K562 treated with DMSO at 1 percent for 12 hours (cell line): ENCODE measurements around the gene CYB561. TPM values are rescaled to one million over a fixed set of nuclear protein-coding genes. Genes with fewer than 3 reads are reported as not detected.

Experiments used
- total RNA-seq: library from RNA; unstranded; fragments of 300-600 nt; gene quantifications from 2 replicates; pipeline ENCODE4 v1.2.3, GENCODE V29; 2022; ENCODE audit not compliant: insufficient read depth

Gene CYB561
- total RNA-seq: 17.9 and 25.4 TPM in 2 replicates

DNA sequence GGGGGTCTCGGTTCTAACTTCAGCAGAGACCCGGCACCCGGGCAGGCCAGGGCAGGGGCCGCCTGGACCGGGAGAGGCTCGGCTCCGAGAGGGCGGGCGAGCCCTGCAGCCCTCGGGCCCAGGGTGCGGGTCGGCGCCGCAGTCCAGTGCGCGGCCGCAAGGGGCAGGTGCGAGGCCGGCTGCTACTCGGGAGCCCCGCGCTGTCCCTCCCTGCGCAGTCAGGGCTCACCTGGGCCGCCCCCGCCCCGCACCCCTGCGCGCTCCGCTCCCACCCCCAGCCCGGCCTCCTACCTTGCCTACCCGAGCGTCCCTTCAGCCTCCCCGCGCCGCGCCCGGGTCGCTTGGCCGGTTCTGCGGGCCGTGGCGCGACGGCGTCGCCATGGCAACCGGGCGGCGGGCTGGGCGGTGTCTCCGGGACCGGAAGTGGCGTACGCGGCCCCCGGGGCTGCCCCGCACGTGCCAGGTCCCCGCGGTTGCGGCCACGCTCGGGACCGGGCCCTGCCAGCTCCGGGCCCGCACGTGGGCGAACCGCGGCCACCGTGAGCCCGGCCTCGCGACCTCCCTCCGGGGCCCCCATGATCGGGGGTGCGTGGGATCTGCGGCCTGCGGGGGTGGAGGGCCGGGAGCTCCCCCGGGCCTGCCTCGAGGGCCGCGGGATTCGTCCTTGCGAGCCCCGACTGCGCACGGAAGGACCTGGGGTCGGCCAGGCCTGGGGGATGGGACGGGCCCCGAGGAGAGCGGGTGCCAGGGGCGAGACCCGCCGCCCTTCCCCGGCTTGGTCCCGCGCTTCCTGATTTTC lies at the start of gene CYB561:
CYB561 (minus strand) TSS at position 353 of the 799 bp plus-strand sequence. CDS start 8,759 bp downstream, outside the sequence.

DNA sequence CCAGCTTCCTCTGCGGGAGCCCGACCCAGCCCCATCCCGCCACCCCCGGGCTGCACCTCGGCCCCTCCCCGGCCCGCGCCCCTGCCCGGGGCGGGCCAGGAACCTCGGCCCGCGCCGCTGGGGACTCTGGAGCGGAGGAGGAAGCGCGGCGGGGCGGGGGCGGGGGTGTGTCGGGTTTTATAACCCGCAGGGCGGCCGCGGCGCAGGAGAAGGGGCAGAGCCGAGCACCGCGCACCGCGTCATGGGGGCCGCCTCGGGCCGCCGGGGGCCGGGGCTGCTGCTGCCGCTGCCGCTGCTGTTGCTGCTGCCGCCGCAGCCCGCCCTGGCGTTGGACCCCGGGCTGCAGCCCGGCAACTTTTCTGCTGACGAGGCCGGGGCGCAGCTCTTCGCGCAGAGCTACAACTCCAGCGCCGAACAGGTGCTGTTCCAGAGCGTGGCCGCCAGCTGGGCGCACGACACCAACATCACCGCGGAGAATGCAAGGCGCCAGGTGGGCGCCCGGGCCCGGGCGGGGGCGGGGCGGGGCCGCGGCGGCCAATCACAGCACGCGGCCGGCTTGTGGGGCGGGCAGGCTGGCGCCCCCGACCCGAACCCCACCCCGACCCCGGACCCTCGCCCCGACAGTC lies 30.9 kb upstream of the CYB561 start, which contains the start of gene ACE:
ACE (plus strand) TSS at position 208 of the 626 bp plus-strand sequence; CDS start at position 242, 34 bp downstream.

Other genes starting within 250 kb of the CYB561 start
- 1.6 and 5.4 TPM in 2 replicates for gene ACE, start 30.8 kb upstream of the CYB561 start, total RNA-seq
- gene KCNH6, start 77.1 kb upstream of the CYB561 start, total RNA-seq: not detected in 2 replicates
- 35.0 and 101 TPM in 2 replicates for gene DCAF7, start 104.2 kb upstream of the CYB561 start, total RNA-seq
- gene TACO1, start 154.6 kb upstream of the CYB561 start, total RNA-seq: 39.9 and 42.0 TPM in 2 replicates
- 13.4 and 29.5 TPM in 2 replicates for gene MAP3K3, start 176.1 kb upstream of the CYB561 start, total RNA-seq